Hematopoietic multipotent progenitor cell (in vitro differentiated cells): ENCODE results near the gene KCNQ5. TPM values are rescaled to one million over a fixed set of nuclear protein-coding genes. Genes with fewer than 3 reads are reported as not detected.

ENCODE experiments used
- DNase-seq, 3 donors: peaks; one replicate each; pipeline ENCODE4 v3.0.0-alpha.2; 2011 to 2015; ENCODE audit warnings: low read depth in 2 of 3, low spot score in 2 of 3
- total RNA-seq: library from RNA; depleted of rRNA; stranded (reverse); fragments of >200 nt; gene quantifications from one replicate; pipeline ENCODE4 v1.2.3, GENCODE V29; 2012

Gene KCNQ5
- total RNA-seq, 1 donor, result 6.7 TPM

GRCh38 chr6:72738091-72738490 lies 116.2 kb downstream of the KCNQ5 start:
- no peak for DNase-seq

- no peak for DNase-seq
Observed at GRCh38 chr6:72739368-72739779, 117.5 kb downstream of the KCNQ5 start.

- DNase-seq, result no peak
Observed at GRCh38 chr6:72740135-72740534, 118.3 kb downstream of the KCNQ5 start.

- DNase-seq, result no peak
Observed at GRCh38 chr6:72741083-72741482, 119.2 kb downstream of the KCNQ5 start.

GRCh38 chr6:72742001-72742673 lies 120.3 kb downstream of the KCNQ5 start:
- DNase-seq, result no peak

- DNase-seq, result no peak
Observed at GRCh38 chr6:72746276-72746675, 124.4 kb downstream of the KCNQ5 start.

- peak in 2 of 3 donors; percentile 9 to 44 for DNase-seq
Observed at GRCh38 chr6:72748759-72749158, 126.9 kb downstream of the KCNQ5 start.

GRCh38 chr6:72755752-72756151 lies 133.9 kb downstream of the KCNQ5 start:
- DNase-seq, result no peak

- DNase-seq, result no peak
Observed at GRCh38 chr6:72757048-72757447, 135.2 kb downstream of the KCNQ5 start.

GRCh38 chr6:72757926-72758325 lies 136.1 kb downstream of the KCNQ5 start:
- no peak for DNase-seq

GRCh38 chr6:72758901-72759300 lies 137.0 kb downstream of the KCNQ5 start:
- DNase-seq, result no peak

- no peak for DNase-seq
Observed at GRCh38 chr6:72760114-72760793, 138.4 kb downstream of the KCNQ5 start.

GRCh38 chr6:72761761-72762160 lies 139.9 kb downstream of the KCNQ5 start:
- no peak for DNase-seq

- peak in 1 of 3 donors; percentile 6 for DNase-seq
Observed at GRCh38 chr6:72769459-72770125, 147.7 kb downstream of the KCNQ5 start.

GRCh38 chr6:72770959-72771358 lies 149.1 kb downstream of the KCNQ5 start:
- DNase-seq, result no peak

GRCh38 chr6:72776456-72776855 lies 154.6 kb downstream of the KCNQ5 start:
- DNase-seq, result no peak

GRCh38 chr6:72781624-72782023 lies 159.8 kb downstream of the KCNQ5 start:
- DNase-seq, result no peak

- DNase-seq, result no peak
Observed at GRCh38 chr6:72783035-72783434, 161.2 kb downstream of the KCNQ5 start.

- DNase-seq, result no peak
Observed at GRCh38 chr6:72783666-72784065, 161.8 kb downstream of the KCNQ5 start.

- DNase-seq, result no peak
Observed at GRCh38 chr6:72784071-72784470, 162.2 kb downstream of the KCNQ5 start.

GRCh38 chr6:72784581-72784980 lies 162.7 kb downstream of the KCNQ5 start:
- no peak for DNase-seq
